AG10803 (cell line): ENCODE measurements around the gene CBX5.

Experiments
- DNase-seq: peaks from one replicate; pipeline ENCODE4 v3.0.0; 2010; ENCODE audit warnings: low read depth
- H3K4me3 ChIP-seq: 2 replicates; pipeline ENCODE4 v1.5.1; 2011; ENCODE audit warnings: mild to moderate bottlenecking, low read length, control low read depth
- CTCF ChIP-seq: conservative IDR thresholded peaks from 2 replicates; pipeline ENCODE4 v1.5.1; 2011; ENCODE audit warnings: mild to moderate bottlenecking, low read length, control low read depth, inconsistent platforms

Gene CBX5

GRCh38 chr12:54208591-54208990 lies 71.3 kb downstream of the CBX5 start:
- H3K4me3 ChIP-seq, result no peak overlapping the region
- no peak for DNase-seq
- TF ChIP-seq CTCF, result no peak

- H3K4me3 ChIP-seq, result no peak overlapping the region
- peak; percentile 58 for DNase-seq
- TF ChIP-seq CTCF, result peak; percentile 94
Measured at GRCh38 chr12:54207539-54208294, 72.2 kb downstream of the CBX5 start.

GRCh38 chr12:54206791-54207190 lies 73.1 kb downstream of the CBX5 start:
- H3K4me3 ChIP-seq, result no peak overlapping the region
- TF ChIP-seq CTCF, result no peak
- peak; percentile 61 for DNase-seq

GRCh38 chr12:54204316-54204715 lies 75.6 kb downstream of the CBX5 start:
- DNase-seq, result no peak
- no peak overlapping the region for H3K4me3 ChIP-seq
- TF ChIP-seq CTCF, result no peak

GRCh38 chr12:54201001-54201794 lies 78.7 kb downstream of the CBX5 start:
- no peak overlapping the region for H3K4me3 ChIP-seq
- peak; percentile 79 for DNase-seq
- TF ChIP-seq CTCF, result peak; percentile 98

GRCh38 chr12:54200412-54200811 lies 79.5 kb downstream of the CBX5 start:
- no peak overlapping the region for H3K4me3 ChIP-seq
- TF ChIP-seq CTCF, result no peak
- no peak for DNase-seq

GRCh38 chr12:54199917-54200316 lies 80.0 kb downstream of the CBX5 start:
- no peak for DNase-seq
- no peak overlapping the region for H3K4me3 ChIP-seq
- TF ChIP-seq CTCF, result no peak
